Measurements from ENCODE around the gene CRIP3. TPM values are rescaled to one million over a fixed set of nuclear protein-coding genes. Genes with fewer than 3 reads are reported as not detected.

Gene CRIP3
- total RNA-seq, 1 experiment from 2014 or later, result not detected

DNA sequence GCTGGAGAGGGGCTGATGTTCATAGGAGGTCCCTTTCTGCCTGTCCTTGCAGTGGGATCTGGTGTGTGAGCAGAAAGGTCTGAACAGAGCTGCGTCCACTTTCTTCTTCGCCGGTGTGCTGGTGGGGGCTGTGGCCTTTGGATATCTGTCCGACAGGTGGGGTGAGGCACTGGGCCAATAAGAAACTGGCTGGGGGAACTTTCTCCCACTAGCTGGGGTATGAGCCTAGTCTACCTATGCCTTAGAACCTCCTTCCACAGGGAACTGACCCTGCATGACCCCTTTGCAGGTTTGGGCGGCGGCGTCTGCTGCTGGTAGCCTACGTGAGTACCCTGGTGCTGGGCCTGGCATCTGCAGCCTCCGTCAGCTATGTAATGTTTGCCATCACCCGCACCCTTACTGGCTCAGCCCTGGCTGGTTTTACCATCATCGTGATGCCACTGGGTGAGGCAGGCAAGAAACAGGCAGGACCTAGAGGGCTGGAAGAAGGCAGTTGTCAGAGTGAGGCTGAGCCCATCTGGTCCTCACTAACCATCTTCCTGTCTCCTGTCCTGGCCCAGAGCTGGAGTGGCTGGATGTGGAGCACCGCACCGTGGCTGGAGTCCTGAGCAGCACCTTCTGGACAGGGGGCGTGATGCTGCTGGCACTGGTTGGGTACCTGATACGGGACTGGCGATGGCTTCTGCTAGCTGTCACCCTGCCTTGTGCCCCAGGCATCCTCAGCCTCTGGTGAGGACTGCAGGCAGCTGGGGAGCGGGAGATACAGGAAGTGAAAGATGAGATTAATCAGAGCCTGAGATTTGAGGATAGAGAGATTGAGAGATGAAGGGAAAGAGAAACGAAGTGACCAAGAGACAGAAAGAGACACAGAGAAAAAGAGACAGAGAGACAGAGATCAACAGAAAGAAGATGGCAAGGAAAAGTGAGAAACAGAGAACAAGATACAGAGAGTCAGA lies 9.0 kb downstream of the CRIP3 start:
- Histone ChIP-seq H3K27me3 (peaks cover 24% of the 10 kb centered on the region), H3K36me3 (no peaks in the 10 kb centered on the region), H3K4me1 (no peaks in the 10 kb centered on the region), H3K9me3 (replicated peaks) (no peaks in the 10 kb centered on the region), H3K4me3 (no peak overlapping the region), H3K27ac (no peak overlapping the region)
- peak in 1 of 2 experiments; percentile 7 for DNase-seq

DNA sequence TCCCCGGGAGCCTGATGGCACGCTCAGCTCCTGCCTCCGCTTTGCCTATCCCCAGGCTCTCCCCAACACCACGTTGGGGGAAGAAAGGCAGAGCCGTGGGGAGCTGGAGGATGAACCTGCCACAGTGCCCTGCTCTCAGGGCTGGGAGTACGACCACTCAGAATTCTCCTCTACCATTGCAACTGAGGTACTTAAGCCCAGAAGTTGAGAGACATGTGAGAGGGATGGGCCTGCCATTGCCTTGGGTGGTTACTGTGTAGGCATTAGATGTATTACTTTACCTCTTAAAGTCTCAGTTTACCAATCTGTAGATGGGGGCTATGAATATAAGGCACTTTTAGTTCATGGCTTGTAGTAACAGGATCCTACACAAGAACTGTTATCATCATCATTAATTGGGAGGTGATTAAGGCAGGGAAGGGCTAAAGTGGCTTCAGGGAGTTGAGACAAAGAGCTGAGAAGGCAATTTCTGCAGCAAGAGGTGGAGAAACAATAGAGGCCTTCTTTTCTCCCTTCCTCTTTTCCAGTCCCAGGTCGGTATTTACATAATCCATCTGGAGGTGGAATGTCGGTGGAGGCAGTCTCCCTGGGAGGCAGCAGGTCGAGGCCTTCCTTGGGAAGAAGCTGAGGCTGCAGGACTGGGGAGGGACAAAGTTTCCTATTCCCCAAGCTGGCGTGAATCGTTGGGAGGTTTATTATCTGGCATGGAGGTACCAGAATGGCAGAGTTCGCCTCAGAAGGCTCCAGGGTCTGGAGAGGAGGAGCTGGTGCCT lies 9.9 kb downstream of the CRIP3 start:
- no peak for DNase-seq
- Histone ChIP-seq H3K4me3 (no peak overlapping the region), H3K4me1 (no peaks in the 10 kb centered on the region), H3K27ac (no peak overlapping the region), H3K27me3 (peaks cover 24% of the 10 kb centered on the region), H3K36me3 (no peaks in the 10 kb centered on the region), H3K9me3 (replicated peaks) (no peaks in the 10 kb centered on the region)

GRCh38 chr6:43297644-43298564 lies 10.7 kb downstream of the CRIP3 start, which contains the start of gene SLC22A7:
TSS of gene SLC22A7 (plus strand) at chr6:43298260. CDS start at chr6:43298359, 99 bp downstream.
- Histone ChIP-seq H3K36me3 (no peaks in the 10 kb centered on the region), H3K27ac (no peak within 1 kb of the TSS), H3K27me3 (peaks cover 24% of the 10 kb centered on the region), H3K4me3 (no peak within 1 kb of the TSS), H3K9me3 (replicated peaks) (no peaks in the 10 kb centered on the region), H3K4me1 (no peaks in the 10 kb centered on the region)
- no peak for DNase-seq

DNA sequence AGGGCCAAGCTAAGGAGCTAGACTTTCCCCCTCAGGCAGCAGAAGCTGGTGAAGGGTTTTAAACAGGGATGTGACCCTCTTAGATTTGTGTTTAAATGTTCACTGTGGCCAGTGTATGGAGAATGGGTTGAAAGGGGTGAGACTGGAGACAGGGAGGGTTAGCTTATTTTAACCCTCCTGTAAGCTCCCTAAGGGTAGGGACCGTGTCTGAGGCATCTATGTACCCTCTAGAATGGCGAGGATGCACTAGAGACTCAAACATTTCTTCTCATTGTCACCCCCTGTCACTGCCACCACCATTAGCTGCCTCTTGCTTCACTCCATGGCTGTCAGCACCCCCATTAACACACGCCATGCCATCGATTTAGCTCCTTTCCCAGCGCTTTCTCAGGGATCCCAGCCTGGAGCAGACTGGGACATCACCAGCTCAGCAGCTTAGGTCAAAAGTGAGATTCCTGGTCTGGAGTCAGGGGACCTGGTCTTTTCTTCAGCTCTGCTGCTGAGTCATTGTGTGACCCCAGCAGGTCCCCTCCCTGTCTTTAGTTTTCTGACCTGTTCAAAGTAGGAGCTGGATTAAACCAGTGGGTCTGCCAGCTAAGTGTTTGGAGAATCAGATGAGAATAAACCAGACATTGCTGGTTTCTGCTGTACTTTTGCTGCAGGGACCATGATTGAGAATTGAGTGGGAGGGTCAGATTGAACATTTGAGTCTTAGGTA lies 11.7 kb downstream of the CRIP3 start:
- H3K27ac ChIP-seq, result no peak overlapping the region
- H3K9me3 ChIP-seq (replicated peaks), result no peaks in the 10 kb centered on the region
- H3K27me3 ChIP-seq, result peaks cover 28% of the 10 kb centered on the region
- H3K36me3 ChIP-seq, result no peaks in the 10 kb centered on the region
- H3K4me3 ChIP-seq, result no peak overlapping the region
- no peaks in the 10 kb centered on the region for H3K4me1 ChIP-seq
- no peak for DNase-seq

GRCh38 chr6:43295456-43295855 lies 13.2 kb downstream of the CRIP3 start:
- peaks cover 19% of the 10 kb centered on the region for H3K27me3 ChIP-seq

DNA sequence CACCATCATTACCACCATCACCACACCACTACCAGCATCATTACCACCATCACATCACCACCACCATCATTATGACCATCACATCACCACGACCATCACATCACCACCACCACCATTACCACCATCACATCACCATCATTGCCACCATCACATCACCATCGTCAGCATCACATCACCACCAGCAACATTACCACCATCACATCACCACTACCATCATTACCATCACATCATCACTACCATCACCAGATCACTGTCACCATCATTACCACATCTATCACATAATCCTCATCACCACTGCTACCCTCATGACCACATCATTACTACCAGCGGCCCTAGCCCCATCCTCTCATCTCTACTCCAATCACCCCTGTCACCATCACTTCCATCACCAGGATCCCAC lies 14.1 kb downstream of the CRIP3 start:
- Histone ChIP-seq H3K27ac (no peak overlapping the region), H3K27me3 (peaks cover 13% of the 10 kb centered on the region), H3K36me3 (no peaks in the 10 kb centered on the region), H3K9me3 (replicated peaks) (no peaks in the 10 kb centered on the region), H3K4me3 (no peak overlapping the region), H3K4me1 (no peaks in the 10 kb centered on the region)
- no peak for DNase-seq

More at GRCh38 chr6:43295456-43295855, 13.2 kb downstream of the CRIP3 start:
- Histone ChIP-seq H3K4me3 (no peak overlapping the region), H3K4me1 (no peaks in the 10 kb centered on the region), H3K9me3 (replicated peaks) (no peaks in the 10 kb centered on the region), H3K36me3 (no peaks in the 10 kb centered on the region), H3K27ac (no peak overlapping the region)
- no peak for DNase-seq

- Histone ChIP-seq H3K36me3 (no peaks in the 10 kb centered on the region), H3K27me3 (peaks cover 7% of the 10 kb centered on the region), H3K9me3 (replicated peaks) (no peaks in the 10 kb centered on the region), H3K4me1 (no peaks in the 10 kb centered on the region), H3K27ac (no peak overlapping the region), H3K4me3 (no peak overlapping the region)
- no peak for DNase-seq
These were observed 14.9 kb downstream of the CRIP3 start for GRCh38 chr6:43293698-43294097.

DNA sequence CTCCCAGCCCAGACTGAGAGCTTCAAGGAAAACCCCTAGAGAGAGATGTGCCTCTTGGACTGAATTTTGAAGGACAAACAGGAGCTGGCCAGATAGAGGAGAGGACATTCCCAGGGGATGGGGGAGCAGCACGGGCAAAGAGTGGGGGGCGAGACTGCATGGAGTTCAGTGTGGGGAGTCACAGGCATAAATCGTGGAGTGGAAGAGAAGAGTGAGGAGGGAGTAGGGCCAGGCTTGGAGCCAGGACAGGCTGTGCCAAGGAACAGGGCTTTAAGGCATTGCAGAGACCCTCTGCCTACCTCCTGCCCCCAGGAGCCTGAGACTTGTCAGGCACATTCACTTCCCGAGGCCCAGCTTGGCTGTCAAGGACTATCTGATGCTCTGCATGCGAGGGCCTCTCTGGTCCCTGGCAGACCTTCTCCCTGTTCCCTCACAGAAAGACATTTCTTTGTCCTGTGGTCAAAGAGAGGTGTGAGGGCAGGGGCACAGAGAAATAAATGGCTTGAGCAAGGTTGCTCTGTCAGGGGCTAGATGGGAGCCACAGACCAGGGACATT lies 15.8 kb downstream of the CRIP3 start:
- H3K27ac ChIP-seq, result no peak overlapping the region
- no peaks in the 10 kb centered on the region for H3K4me1 ChIP-seq
- no peaks in the 10 kb centered on the region for H3K36me3 ChIP-seq
- peaks cover 7% of the 10 kb centered on the region for H3K27me3 ChIP-seq
- H3K4me3 ChIP-seq, result no peak overlapping the region
- no peak for DNase-seq
- no peaks in the 10 kb centered on the region for H3K9me3 ChIP-seq (replicated peaks)

DNA sequence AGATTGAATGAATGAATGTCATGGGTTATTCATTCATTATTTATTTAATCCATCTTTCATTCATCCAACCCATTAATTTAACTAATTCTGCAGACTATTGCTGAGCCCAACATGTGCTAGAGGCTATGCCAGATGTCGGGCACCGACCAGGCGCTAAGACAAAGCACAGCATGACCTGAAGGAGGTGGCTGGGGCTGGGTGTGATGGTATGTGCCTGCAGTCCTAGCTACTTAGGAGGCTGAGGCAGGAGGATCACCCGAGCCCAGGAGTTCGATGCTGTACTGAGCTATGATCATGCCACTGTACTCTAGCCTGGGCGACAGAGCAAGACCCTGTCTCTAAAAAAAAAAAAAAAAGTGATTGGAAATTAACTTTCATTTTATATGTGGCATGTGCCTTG lies 16.3 kb downstream of the CRIP3 start:
- H3K4me1 ChIP-seq, result no peaks in the 10 kb centered on the region
- no peak overlapping the region for H3K4me3 ChIP-seq
- no peaks in the 10 kb centered on the region for H3K9me3 ChIP-seq (replicated peaks)
- no peak overlapping the region for H3K27ac ChIP-seq
- no peaks in the 10 kb centered on the region for H3K36me3 ChIP-seq
- no peak for DNase-seq
- peaks cover 7% of the 10 kb centered on the region for H3K27me3 ChIP-seq

GRCh38 chr6:43291708-43292107 lies 16.9 kb downstream of the CRIP3 start:
- Histone ChIP-seq H3K27ac (no peak overlapping the region), H3K36me3 (no peaks in the 10 kb centered on the region), H3K4me3 (no peak overlapping the region), H3K27me3 (peaks cover 4% of the 10 kb centered on the region), H3K9me3 (replicated peaks) (no peaks in the 10 kb centered on the region), H3K4me1 (no peaks in the 10 kb centered on the region)
- DNase-seq, result no peak

DNA sequence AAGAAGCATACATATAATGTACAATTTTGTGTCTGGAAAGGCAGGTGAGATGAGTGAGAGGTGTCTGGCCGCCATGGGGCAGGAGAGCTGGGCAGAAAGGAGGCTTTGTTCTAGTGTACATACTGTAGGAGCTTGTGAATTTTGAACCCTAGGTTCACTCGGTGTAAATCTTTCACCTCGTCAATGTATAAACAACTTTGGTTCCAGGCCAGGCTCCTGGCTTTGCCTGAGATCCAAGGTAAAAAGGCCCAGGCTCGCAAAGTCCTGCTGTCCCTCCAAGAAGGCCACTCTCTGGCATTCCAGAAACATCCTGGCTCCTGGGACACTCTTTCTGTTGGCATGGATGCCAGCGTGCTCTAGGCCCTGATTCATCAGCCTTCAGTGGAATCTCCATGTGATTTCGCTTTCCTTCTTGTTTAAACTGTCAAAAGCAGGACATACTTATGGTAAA lies 17.7 kb downstream of the CRIP3 start:
- no peak overlapping the region for H3K27ac ChIP-seq
- no peaks in the 10 kb centered on the region for H3K36me3 ChIP-seq
- no peak for DNase-seq
- no peak overlapping the region for H3K4me3 ChIP-seq
- H3K9me3 ChIP-seq (replicated peaks), result no peaks in the 10 kb centered on the region
- H3K27me3 ChIP-seq, result peaks cover 4% of the 10 kb centered on the region
- H3K4me1 ChIP-seq, result no peaks in the 10 kb centered on the region

DNA sequence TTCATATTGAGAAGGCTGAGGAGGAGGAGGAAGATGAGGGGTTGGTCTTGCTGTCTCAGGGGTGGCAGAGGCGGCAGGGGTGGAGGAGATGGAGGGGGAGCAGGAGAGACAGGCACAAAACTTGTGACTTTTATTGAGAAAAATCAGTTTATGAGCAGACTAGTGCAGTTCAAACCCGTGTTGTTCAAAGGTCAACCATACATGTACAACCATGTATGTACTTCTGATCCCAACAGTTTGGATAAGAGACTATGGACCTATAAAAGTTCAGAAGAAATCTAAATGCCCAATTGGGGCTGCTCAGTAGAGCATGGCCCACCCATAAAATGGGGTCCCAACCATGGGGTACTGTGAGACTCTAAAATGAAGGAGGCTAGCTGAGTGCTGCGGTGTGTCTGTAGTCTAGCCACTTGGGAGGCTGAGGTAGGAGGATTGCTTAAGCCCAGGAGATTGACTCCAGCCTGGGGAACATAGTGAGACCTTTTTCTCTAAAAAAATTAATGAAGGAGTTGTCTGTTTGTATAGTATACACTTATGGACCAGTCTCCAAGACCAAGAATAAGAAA lies 18.2 kb downstream of the CRIP3 start:
- no peak for DNase-seq
- Histone ChIP-seq H3K27ac (no peak overlapping the region), H3K4me1 (no peaks in the 10 kb centered on the region), H3K36me3 (no peaks in the 10 kb centered on the region), H3K4me3 (no peak overlapping the region), H3K9me3 (replicated peaks) (no peaks in the 10 kb centered on the region), H3K27me3 (peaks cover 4% of the 10 kb centered on the region)
